Kidney (tissue), 14 donors: ENCODE results near the gene MACROD2. TPM values are rescaled to one million over a fixed set of nuclear protein-coding genes. Genes with fewer than 3 reads are reported as not detected.

Source experiments
- DNase-seq, 5 donors: peaks; one replicate each; pipeline ENCODE4 v3.0.0-alpha.2; 2013 to 2020
- FAIRE-seq: peaks from 2 replicates; lab custom pipeline; 2012; peaks lifted over from hg19 to GRCh38; lab: Jason Lieb, UNC
- H3K27ac ChIP-seq, 2 donors: one replicate each; pipeline ENCODE4 v1.7.0; 2013; ENCODE audit warnings: low read depth in 2 of 2, low read length in 2 of 2, inconsistent platforms in 1 of 2
- H3K27me3 ChIP-seq: one replicate; pipeline ENCODE4 v1.7.1; 2013; ENCODE audit warnings: low read length, inconsistent platforms; ENCODE audit not compliant: control insufficient read depth, insufficient read depth
- H3K36me3 ChIP-seq, 3 donors: one replicate each; pipeline versions ENCODE4 v1.7.0 to v1.7.1; 2013; ENCODE audit warnings: low read length in 3 of 3, control low read depth in 1 of 3, inconsistent platforms in 1 of 3; ENCODE audit not compliant: insufficient read depth in 3 of 3, control insufficient read depth in 2 of 3
- H3K4me1 ChIP-seq, 3 donors: one replicate each; pipeline versions ENCODE4 v1.7.0 to v1.7.1; 2013; ENCODE audit warnings: low read length in 3 of 3, inconsistent platforms in 1 of 3, low read depth in 1 of 3; ENCODE audit not compliant: control insufficient read depth in 2 of 3, insufficient read depth in 2 of 3
- H3K4me3 ChIP-seq, 3 donors: one replicate each; pipeline versions ENCODE4 v1.7.0 to v1.8.1; 2013; ENCODE audit warnings: low read length in 3 of 3, control low read depth in 1 of 3, inconsistent platforms in 1 of 3
- H3K9ac ChIP-seq, 3 donors: one replicate each; pipeline versions ENCODE4 v1.7.0 to v1.7.1; 2013; ENCODE audit warnings: low read length in 3 of 3, control low read depth in 1 of 3, inconsistent platforms in 1 of 3
- H3K9me3 ChIP-seq, 3 donors: one replicate each; pipeline versions ENCODE4 v1.7.0 to v1.7.1; 2013; ENCODE audit warnings: low read length in 3 of 3, control low read depth in 1 of 3, inconsistent platforms in 1 of 3; ENCODE audit not compliant: control insufficient read depth in 2 of 3, insufficient read depth in 1 of 3
- CTCF ChIP-seq: IDR thresholded peaks from 3 replicates; pipeline ENCODE4 v1.5.1; 2012; ENCODE audit warnings: mild to moderate bottlenecking, moderate library complexity, borderline replicate concordance; ENCODE audit not compliant: insufficient read depth; ENCODE audit errors: extremely low read depth
- intact Hi-C: fragments of 100-400 bp; cut with DNase I; formaldehyde crosslinking; loops from one replicate; pipeline ENCODE4 v1.11.1; 2022
- polyA plus RNA-seq: library from polyadenylated mRNA; stranded (reverse); fragments of 350-450 nt; fragmentation: Illumina TruSeq; extraction: RNeasy Lipid Tissue Mini Kit (QIAGEN cat#74804); gene quantifications from one replicate; pipeline ENCODE4 v1.2.3, GENCODE V29; 2014; ENCODE audit warnings: low read depth, low replicate concordance; ENCODE audit not compliant: insufficient read depth
- total RNA-seq: library from RNA; stranded (reverse); fragmentation: NEBNext Ultra II Directional; extraction: Animal tissue kit (Norgen Biotek cat#: 25700); gene quantifications from one replicate; pipeline ENCODE4 v1.2.1, GENCODE V29; 2021
- donor health status: control.
- donor health status: control.
- donor health status: control.
- donor health status: control.
- donor health status: control.
- donor health status: DM: yes; HTN: yes; CAD: no.
- donor health status: Normal renal cell carcinoma (clear cell type).

Gene MACROD2
- total and polyA plus RNA-seq, 2 donors from 2014 or later: 3.0 to 10.0 TPM

- intact Hi-C loops: no loop called here
- Histone ChIP-seq H3K27ac (no peak overlapping the region), H3K36me3 (no peaks in the 10 kb centered on the region), H3K4me1 (no peaks in the 10 kb centered on the region), H3K9me3 (no peaks in the 10 kb centered on the region), H3K9ac (no peak overlapping the region), H3K4me3 (no peak overlapping the region), H3K27me3 (no peaks in the 10 kb centered on the region)
- DNase-seq (peak in 1 of 5 donors; percentile 6), FAIRE-seq (no peak)
- TF ChIP-seq CTCF: no peak
Measured at GRCh38 chr20:14375416-14375985, 380.2 kb downstream of the MACROD2 start.

- Histone ChIP-seq H3K9me3 (no peaks in the 10 kb centered on the region), H3K27me3 (no peaks in the 10 kb centered on the region), H3K27ac (no peak overlapping the region), H3K4me3 (no peak overlapping the region), H3K4me1 (no peaks in the 10 kb centered on the region), H3K9ac (no peak overlapping the region), H3K36me3 (no peaks in the 10 kb centered on the region)
- intact Hi-C loops: no loop called here
- no peak for TF ChIP-seq CTCF
- FAIRE-seq (no peak), DNase-seq (peak in 1 of 5 donors; percentile 10)
Measured at GRCh38 chr20:14378326-14378725, 383.0 kb downstream of the MACROD2 start.

GRCh38 chr20:14383335-14383734, 388.0 kb downstream of the MACROD2 start:
- DNase-seq (no peak), FAIRE-seq (no peak)
- H3K4me1 ChIP-seq: no peaks in the 10 kb centered on the region
- H3K27ac ChIP-seq: no peak overlapping the region
- no peak for TF ChIP-seq CTCF
- H3K9me3 ChIP-seq: peaks cover 0 to 4% (median 2%) of the 10 kb centered on the region in 3 donors
- no peak overlapping the region for H3K9ac ChIP-seq
- intact Hi-C loops: no loop called here
- no peaks in the 10 kb centered on the region for H3K36me3 ChIP-seq
- H3K4me3 ChIP-seq: no peak overlapping the region
- no peaks in the 10 kb centered on the region for H3K27me3 ChIP-seq
